Raji (cell line): ENCODE measurements around the gene PDLIM5.

ENCODE experiments used
- POLR2A ChIP-seq: IDR thresholded peaks from 2 replicates; pipeline ENCODE4 v1.6.1; 2011; ENCODE audit warnings: low read depth, low read length, control low read depth; ENCODE audit not compliant: insufficient read depth

The PDLIM5 gene

DNA sequence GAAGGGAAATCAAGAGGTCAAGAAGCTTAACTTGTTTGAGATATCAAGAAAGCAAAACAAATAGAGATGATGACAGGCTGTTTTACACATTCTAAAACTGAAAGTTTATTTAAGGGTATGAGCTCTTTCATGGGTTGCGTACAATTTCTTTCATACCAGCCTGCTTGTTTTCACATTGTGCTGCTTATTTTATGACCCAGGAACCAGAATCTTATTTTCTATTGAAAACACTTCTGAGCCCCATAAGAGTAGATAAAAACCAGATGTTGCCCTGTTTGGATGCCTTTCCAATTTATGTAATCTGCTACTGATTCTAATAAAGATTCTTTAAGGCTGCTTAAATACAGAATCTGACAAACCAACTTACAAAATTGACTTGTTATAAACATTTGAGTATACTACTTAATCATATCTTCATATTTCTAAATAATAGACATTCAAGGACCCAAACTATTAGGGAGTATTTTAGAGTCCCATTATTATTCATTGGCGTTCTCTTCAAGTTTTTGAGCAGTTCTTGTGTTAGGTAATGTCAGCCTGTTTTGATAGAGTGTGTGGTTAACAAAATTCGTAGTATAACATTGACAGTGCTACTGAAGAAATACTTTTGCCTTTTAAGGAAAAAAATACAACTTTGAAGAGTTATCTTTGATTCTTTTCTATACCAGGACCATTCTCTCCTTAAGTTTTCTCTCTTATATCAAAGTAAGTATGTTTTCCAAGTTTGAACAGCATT, 74.4 kb downstream of the PDLIM5 start:
- no peak for TF ChIP-seq POLR2A

DNA sequence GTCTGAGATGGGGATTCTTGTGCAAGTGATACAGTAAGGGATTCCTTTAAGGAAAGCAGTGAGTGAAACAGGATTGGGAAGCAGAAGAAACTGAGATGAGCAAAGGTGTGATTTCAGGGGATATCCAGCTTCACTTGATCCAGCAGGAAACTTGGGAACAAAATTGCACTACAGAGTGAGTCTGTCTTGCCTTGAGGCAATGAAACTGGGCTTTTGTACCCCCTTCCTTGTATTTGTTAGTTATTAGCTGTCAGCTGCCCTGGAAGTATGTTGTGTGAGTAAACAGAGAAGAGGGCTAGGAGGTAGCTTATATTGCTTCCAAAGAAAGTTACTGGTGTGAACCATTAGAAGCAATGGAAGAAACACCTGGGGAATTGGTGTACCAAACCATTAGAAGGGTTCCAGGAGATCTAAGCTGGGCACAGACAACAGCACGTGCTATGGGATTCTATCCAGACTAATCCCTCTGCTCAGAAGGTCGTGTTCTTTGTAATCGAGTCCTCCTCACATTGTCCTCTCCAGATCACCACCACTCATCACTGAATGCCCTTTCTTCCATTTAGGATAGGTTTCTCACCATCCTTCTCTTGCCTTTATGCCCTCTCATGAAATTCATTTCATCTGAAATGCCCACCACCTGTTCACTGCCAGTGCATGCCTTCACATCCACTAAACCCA, 76.0 kb downstream of the PDLIM5 start:
- no peak for TF ChIP-seq POLR2A

DNA sequence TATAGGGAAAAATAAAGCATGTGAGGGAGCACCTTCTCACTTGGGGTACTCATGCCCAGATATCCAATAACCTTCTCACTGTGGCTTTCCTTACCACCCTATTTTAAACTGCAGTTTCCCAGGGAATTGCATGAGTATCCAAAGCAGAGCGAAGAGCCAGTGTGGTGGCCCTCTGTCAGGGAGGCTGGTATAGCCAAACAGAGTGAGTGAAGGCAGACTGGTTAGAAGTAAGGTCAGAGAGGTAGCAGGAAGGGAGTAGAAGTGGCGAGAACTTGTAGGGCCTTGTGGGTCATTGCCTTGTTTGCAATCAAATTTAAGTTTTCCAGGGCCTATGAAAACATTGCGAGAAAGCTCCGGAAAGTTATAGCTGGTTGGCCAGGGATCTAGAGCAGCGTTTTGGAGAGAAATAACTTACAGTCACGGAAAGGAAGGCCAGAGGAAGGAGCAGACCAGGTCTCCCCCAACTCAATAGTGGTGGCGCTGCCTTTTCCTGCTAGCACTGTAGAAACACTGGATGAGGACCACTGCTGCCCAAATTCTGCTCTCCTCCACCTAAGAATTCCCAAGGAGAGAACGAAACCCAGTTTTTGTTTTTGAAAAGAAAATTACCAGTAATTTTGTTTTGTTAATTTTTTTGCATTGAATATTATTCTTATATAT, 77.2 kb downstream of the PDLIM5 start:
- TF ChIP-seq POLR2A, result no peak

DNA sequence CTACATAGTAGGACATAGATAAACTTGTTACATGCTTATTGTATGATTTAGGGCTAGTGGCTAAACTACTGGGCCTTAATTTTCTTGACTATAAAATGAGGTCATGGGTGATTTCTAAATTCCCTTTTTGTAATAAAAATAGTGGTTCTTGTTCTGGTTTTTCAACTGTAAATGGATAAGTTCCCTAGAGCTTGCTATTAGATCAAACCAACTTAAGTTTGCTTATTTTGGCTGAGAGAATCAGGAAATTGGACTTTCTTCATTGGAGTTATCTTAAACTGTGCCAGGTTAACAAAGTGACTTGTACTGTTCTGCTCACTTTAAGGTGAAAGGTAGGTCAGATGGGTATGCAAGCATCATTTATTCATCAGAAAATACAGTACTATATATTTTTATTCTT, 78.3 kb downstream of the PDLIM5 start:
- TF ChIP-seq POLR2A, result no peak

DNA sequence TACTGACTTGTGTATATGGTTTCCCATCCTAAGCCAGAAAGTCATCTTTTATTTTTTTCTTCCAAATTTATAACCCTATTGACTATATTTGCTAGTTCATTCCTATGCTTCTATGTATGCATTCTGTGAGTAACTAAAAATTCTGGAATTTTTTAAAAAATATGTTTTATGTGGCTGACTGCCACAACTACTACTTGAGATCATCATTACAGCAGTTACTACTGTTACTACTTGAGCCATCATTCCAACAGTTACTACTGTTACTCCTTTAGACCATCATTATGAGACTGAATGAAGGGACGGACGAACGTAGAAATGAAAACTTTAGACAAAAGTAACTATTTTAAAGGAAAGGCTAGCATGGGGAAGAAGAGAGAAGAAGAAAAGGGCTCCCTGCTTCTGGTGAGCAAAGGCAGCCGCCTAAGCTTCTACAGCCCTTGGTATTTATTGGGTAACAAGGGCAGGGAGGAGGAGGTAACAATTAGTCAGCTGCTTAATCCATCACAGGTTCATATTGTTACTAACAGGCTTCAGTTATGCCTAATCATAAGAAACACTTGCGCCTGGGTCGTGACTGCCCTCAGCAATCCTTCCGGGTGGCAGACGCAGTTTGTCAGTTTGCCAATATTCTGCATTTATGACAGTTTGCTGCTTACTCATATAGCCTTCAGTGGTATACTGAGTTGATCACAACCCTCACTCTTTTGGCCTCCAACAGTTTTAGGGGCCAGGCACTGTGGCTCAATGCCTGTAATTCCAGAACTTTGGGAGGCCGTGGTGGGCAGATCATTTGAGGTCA, 80.4 kb downstream of the PDLIM5 start:
- no peak for TF ChIP-seq POLR2A

DNA sequence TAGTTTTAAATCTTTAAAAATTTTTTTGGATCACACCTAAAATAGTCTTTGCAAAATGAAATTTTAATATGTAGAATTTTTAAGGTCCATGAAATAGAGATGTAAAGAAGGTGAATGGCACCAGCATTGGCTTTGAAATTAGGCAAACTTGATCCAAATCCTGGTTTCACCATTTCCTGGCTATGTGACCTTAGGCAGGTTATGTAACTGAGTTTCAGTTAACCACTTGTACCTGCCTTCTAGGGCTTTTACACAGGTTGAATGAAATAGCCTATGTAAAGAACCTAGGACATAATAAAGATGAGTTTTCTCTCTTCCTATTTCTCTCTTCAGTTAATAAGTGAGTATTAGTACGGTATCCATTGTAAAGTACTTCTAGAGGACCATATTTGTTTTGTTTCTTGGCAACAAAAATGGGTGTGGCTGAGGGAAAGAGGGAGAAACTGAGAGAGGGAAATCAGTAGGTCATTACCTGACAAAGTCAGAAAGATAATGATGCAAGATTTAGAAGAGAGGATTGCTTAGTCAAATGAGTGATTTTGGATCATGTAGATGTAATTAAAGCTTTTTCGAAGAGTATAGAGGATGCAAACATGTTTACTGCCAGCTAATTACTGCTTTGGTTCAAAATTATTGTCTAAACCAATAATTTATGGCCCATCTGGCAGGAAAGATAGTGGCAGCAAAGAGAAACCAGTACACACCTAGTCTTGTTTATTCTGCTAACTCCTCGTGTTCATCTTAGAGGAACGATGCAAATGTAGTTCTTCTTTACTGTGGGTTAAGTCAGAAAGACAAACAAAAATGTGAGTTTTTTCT, 81.9 kb downstream of the PDLIM5 start:
- TF ChIP-seq POLR2A, result no peak

DNA sequence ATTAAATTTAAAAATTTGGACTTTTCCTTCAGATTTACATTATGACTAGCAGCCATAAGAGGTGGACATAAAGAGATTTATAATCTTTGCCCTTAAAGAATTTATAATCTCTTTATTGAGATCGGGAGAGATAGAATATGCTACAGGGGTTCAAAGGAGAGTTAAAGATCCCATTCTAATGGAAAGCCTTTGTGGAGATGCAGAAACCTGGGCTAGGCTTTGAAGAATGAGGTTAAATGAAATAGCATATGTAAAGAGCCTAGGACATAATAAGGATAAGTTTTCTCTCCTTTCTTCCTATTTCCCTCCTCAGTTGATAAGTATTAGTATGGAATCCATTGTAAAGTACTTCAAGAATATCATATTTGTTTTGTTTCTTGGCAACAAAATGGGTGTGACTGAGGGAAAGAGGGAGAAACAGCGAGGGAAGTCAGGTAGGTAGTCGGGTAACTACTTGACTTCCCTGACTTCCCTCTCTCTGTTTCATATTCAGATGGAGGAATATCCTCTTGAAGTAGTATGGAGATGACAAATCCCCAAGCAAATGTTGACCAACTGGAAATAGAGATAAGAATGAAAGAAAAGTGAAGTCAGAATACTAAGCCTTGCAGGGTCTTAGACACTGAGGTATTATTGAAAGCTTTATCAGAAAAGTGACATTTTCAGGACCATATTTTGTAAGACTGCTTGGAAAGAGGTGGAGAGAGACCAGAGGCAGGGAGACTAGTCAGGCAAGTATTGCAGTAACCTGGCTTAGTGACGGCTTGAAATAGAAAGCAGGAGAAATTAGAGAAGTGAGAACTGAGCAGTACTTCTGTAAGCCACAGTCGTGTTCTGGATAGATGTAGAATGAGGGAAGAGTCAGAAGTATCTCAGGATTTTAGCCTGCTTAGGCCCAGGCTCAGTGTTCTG, 82.9 kb downstream of the PDLIM5 start:
- TF ChIP-seq POLR2A, result no peak

DNA sequence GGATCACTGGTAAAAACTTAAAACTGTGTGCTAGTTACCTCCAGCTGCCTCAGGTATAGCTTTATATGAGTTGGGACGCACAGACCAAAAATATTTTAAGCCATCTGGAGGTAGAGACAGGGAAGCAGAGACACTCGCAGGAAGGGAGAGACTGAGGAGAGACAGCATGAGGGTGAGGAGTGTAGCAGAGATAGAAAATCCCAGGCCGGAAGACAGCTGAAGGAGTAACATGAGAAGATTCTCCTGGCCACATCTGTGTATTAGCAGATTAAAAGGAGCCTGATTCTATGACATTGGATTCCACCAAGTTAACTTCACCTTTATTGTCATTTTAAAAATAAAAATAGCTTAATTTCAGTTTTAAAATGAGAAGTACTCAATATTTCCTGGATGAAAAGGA, 84.3 kb downstream of the PDLIM5 start:
- no peak for TF ChIP-seq POLR2A

DNA sequence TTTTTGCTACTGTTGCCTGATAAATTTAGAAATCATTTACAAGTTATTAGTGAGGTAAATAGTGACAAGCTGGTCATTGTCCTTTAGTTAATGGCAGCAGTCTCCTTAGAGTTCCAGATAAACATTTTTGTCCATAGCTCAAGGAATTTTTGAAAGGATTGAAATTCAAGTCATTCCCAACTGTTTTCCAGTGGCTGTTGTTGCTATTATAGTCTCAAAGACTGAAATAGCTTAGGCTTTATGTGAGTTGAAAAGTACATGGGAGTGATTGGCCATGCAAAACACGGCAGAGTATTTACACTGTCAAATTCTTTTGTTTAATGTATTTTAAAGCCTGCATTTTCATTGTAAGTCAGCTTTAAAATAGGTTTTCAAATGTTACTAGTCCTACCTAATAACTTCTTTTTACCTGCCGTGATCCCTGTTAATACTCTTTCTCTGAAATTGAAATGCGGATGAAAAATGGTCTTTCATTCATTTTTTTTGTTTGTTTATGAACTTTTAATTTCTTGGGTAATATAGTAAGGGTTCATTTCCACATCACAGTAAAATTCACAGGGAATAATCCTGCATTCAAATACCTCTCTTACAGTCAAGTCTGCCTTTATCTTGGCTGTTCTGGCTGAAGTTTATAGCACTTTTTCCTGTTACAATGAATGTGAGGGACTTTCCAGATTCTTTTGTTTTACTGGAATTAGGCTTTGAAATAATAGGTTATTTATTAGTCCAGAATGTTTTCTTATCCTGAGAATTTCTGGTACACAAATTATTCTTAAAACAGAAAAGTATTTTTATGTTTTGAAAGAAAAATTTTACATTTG, 85.1 kb downstream of the PDLIM5 start:
- TF ChIP-seq POLR2A, result no peak

DNA sequence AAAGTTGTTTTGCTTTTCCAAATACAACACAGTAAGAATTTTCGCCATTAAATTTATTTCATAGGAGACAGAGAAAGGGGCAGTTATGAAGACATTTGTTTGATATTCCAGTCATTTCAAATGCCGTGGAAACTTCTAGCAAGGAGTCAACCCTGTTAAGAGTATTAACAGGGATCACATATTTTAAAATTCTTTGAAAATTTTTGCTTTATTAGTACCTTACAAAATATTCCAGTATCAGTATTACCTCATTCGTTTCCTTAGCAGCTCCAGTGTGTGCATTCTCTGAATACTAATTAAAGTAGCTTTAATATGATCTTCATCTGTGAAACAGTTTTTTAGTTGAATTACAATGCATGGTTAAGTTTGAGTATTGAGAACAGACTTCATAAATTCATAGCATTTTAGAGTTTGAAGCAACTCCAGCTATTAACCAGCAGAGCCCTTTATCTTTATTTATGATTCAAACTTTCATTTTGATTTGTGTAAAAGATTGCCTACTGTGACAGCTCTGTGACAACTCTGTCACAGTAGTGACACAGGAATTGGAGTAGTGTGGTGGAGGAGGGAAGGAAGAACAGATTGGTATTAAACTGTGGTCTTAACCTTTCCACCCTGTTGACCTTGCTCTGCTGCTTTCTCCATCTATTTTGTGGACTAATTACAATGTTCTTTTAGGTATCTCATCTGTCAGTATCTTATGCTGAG, 86.3 kb downstream of the PDLIM5 start:
- TF ChIP-seq POLR2A, result no peak

DNA sequence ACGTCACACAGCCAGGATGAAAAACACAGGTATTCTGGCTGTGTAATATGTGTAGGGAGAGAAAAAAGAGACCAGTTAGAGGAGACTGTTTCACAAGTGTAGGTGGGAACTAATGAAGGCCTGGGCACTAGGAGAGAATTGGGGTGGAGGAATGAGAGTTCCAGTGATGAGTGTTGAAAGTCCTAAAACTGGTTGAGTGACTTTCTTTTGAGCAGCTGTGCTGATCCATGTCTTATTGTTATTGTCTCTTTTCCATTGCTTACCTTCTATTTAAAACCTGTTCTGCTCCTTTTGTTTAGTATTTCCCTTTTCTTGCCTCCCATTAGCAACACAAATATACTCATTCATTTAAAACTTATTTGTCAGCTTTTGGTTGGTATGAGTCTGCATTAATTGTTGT, 88.7 kb downstream of the PDLIM5 start:
- no peak for TF ChIP-seq POLR2A

DNA sequence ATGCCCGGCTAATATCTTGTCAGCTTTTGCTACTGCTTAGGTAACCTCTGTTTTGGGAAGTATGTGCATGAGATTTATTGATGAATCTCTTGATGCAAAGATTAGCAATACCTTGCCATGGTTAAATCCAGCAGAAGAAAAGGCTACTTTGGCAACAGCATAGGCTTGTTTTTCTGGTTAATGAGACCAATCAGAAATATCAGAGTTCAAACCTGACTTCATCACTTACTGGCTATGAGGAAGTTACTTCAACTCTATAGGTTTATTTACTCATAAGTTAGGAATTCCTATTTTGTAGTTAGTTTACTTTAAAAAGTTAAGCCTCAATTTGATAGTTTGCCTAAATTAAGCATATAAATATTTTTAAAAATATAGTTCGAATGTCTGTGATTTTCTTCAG, 93.1 kb downstream of the PDLIM5 start:
- no peak for TF ChIP-seq POLR2A
